ENCODE results near the gene PCLO.

The PCLO gene

DNA sequence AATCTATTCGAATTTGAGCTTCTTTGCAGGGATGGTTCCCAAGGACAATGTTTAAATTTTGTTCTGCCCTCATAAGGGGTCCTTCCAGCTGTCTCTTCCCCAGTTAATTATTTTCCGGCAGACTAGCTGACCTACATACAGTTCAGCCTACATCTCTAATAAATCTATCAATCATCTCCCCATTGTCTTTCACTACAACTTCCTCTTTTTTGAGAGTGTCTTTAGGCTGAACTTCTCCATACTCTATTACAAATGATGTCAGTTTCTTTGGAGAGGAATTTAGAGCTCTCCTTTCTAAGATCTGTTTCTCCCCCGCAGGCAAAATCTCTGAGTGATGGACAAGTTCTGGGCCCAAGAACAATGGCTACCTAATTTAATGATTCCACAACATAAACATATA lies 122.2 kb downstream of the PCLO start:
- TF ChIP-seq, protein P1, sequence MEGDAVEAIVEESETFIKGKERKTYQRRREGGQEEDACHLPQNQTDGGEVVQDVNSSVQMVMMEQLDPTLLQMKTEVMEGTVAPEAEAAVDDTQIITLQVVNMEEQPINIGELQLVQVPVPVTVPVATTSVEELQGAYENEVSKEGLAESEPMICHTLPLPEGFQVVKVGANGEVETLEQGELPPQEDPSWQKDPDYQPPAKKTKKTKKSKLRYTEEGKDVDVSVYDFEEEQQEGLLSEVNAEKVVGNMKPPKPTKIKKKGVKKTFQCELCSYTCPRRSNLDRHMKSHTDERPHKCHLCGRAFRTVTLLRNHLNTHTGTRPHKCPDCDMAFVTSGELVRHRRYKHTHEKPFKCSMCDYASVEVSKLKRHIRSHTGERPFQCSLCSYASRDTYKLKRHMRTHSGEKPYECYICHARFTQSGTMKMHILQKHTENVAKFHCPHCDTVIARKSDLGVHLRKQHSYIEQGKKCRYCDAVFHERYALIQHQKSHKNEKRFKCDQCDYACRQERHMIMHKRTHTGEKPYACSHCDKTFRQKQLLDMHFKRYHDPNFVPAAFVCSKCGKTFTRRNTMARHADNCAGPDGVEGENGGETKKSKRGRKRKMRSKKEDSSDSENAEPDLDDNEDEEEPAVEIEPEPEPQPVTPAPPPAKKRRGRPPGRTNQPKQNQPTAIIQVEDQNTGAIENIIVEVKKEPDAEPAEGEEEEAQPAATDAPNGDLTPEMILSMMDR (IDR thresholded peaks at IDR 0.05) = no peak

GRCh38 chr7:83038787-83039186 lies 123.9 kb downstream of the PCLO start:
- TF ChIP-seq, protein P1 (IDR thresholded peaks at IDR 0.05) = no peak

DNA sequence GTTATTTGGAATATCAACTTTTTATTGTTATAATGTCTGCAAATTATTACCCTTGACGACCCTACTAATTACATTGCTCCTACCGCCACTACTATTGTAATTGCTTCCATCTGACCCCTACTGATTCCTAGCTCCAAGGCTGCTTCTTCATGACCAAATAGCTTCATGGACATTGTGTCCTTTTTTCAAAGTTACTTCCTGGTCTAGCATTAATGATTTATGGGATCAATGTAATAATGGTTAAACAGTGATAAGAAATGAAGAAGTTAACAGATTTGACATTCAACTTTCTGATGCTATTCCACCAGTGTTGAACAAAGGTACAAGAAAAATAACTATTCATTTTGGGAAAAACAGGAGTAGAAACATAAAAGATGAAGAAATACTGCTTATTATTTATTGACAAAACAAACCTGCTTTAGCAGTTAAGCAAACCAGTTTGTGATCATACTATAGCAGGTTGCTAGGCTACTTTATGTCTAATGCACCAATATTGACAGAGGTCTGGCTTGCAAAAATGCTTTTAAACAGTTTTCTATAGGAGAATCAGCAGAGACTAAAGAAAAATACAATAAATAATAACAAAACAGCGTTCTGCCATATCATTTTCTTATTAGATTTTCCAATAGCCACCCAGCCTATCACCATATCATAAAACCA lies 125.8 kb downstream of the PCLO start:
- TF ChIP-seq, protein P1 (IDR thresholded peaks at IDR 0.05) = no peak

GRCh38 chr7:83036130-83036529 lies 126.6 kb downstream of the PCLO start:
- TF ChIP-seq, protein P1 (IDR thresholded peaks at IDR 0.05) = no peak

DNA sequence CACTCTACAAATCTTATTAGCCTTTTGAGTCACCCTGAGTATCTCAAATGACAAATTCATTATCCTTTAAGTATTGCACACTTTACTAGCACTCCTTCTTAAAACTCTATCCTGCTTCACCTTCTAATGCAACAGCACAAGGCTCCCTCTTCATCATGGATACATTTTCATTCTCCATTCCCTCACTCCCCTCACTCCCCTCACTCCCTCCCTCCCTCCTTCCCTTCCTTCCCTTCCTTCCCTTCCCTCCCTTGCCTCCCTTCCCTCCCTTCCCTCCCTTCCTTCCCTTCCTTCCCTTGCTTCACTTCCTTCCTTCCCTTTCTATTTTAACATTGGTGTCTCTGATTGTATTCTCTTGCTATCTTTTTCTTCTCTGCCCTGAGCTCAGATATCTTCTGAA lies 130.5 kb downstream of the PCLO start:
- TF ChIP-seq, protein P1 (IDR thresholded peaks at IDR 0.05) = no peak

DNA sequence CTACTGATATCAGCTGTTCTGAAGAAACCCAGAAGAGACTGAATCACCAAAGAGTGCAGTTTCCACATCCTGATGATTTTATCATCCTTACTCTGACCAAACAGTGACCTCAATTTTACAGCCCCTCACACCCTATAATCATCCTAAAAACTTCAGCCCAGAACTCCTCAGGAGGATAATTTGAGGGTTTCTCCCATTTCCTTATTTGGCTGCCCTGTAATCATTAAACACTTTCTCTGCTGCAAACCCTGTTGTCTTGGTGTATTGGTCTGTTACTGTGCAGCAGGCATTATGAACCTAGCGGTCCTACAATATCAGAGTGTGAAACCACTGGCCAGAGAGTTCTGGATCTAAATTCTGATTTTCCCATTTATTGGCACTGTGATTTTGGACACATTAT lies 141.7 kb downstream of the PCLO start:
- TF ChIP-seq, protein P1 (IDR thresholded peaks at IDR 0.05) = no peak

GRCh38 chr7:83020161-83020560 lies 142.5 kb downstream of the PCLO start:
- TF ChIP-seq, protein P1 (IDR thresholded peaks at IDR 0.05) = no peak

GRCh38 chr7:83015916-83016315 lies 146.8 kb downstream of the PCLO start:
- TF ChIP-seq, protein P1 (IDR thresholded peaks at IDR 0.05) = no peak
